GM21423 (cell line): ENCODE data around the gene TERB2.
"Not testable (repeated sequence)": the region's sequence is repeated elsewhere in the genome, so short reads cannot be mapped to it uniquely, and the experiment has no call there.

Source experiments
- ATAC-seq: cut with Tn5 transposase; IDR thresholded peaks from one replicate; pipeline ENCODE4 v1.9.1; 2021; ENCODE audit warnings: mild to moderate bottlenecking, moderate library complexity; ENCODE audit not compliant: unreplicated experiment

The TERB2 gene

GRCh38 chr15:45001180-45001579 lies 44.7 kb downstream of the TERB2 start:
- not testable (repeated sequence) for ATAC-seq

GRCh38 chr15:45003731-45004410 lies 47.4 kb downstream of the TERB2 start:
- not testable (repeated sequence) for ATAC-seq

GRCh38 chr15:45004590-45005175 lies 48.2 kb downstream of the TERB2 start:
- ATAC-seq: not testable (repeated sequence)

- no peak for ATAC-seq
Observed at GRCh38 chr15:45009046-45009445, 52.6 kb downstream of the TERB2 start.

GRCh38 chr15:45015114-45015513 lies 58.6 kb downstream of the TERB2 start:
- not testable (repeated sequence) for ATAC-seq

- ATAC-seq: not testable (repeated sequence)
Observed at GRCh38 chr15:45020222-45020900, 63.9 kb downstream of the TERB2 start.

- not testable (repeated sequence) for ATAC-seq
Observed at GRCh38 chr15:45020901-45021259, 64.4 kb downstream of the TERB2 start.

- no peak for ATAC-seq
Observed at GRCh38 chr15:45021348-45021747, 64.9 kb downstream of the TERB2 start.

GRCh38 chr15:45022871-45023658 lies 66.6 kb downstream of the TERB2 start, which contains the start of gene SORD:
Gene SORD, plus strand, starts transcription at chr15:45023195. Its CDS starts 89 bp downstream, at chr15:45023284.
- peak; percentile 93 for ATAC-seq

GRCh38 chr15:45023659-45024225 lies 67.3 kb downstream of the TERB2 start:
- no peak for ATAC-seq

GRCh38 chr15:45024649-45025048 lies 68.2 kb downstream of the TERB2 start:
- not testable (repeated sequence) for ATAC-seq

- ATAC-seq: not testable (repeated sequence)
Observed at GRCh38 chr15:45025627-45026026, 69.1 kb downstream of the TERB2 start.

GRCh38 chr15:45026651-45027190 lies 70.2 kb downstream of the TERB2 start:
- no peak for ATAC-seq

GRCh38 chr15:45027220-45027619 lies 70.7 kb downstream of the TERB2 start:
- ATAC-seq: no peak
